Uterus (tissue), 4 donors: ENCODE data around the gene PC. TPM values are rescaled to one million over a fixed set of nuclear protein-coding genes. Genes with fewer than 3 reads are reported as not detected.

ENCODE experiments used
- DNase-seq, 2 donors: peaks; one replicate each; pipeline ENCODE4 v3.0.0-alpha.2; 2019 to 2020
- H3K27ac ChIP-seq, 2 donors: fragments of 200-600 bp; sonication (generic); 1 replicate in 1 of 2; 2 replicates in 1 of 2; pipeline ENCODE4 v1.5.1; 2016 to 2018
- H3K27me3 ChIP-seq, 2 donors: fragments of 200-600 bp; sonication (generic); one replicate each; pipeline ENCODE4 v1.5.1; 2018 to 2019; ENCODE audit warnings: control low read depth in 1 of 2
- H3K36me3 ChIP-seq, 2 donors: fragments of 200-600 bp; sonication (generic); one replicate each; pipeline ENCODE4 v1.5.1; 2019; ENCODE audit warnings: control low read depth in 1 of 2
- H3K4me1 ChIP-seq, 2 donors: fragments of 200-600 bp; sonication (generic); one replicate each; pipeline ENCODE4 v1.5.1; 2018 to 2019; ENCODE audit warnings: control low read depth in 1 of 2
- H3K4me3 ChIP-seq, 2 donors: fragments of 200-600 bp; sonication (generic); 1 replicate in 1 of 2; 2 replicates in 1 of 2; pipeline ENCODE4 v1.5.1; 2018 to 2019; ENCODE audit warnings: mild to moderate bottlenecking in 1 of 2
- H3K9me3 ChIP-seq, 2 donors: fragments of 200-600 bp; sonication (generic); one replicate each; pipeline ENCODE4 v1.5.1; 2019; ENCODE audit warnings: control low read depth in 1 of 2
- CTCF ChIP-seq, 4 experiments: fragments of 200-600 bp in 2 of 4; fragments of 450-650 bp in 2 of 4; sonication (generic) in 2 of 4; IDR thresholded peaks; one replicate each; pipeline ENCODE4 v1.5.1; 2016 to 2019; ENCODE audit warnings: antibody characterized with exemption in 4 of 4, mild to moderate bottlenecking in 2 of 4, moderate library complexity in 1 of 4
- POLR2A ChIP-seq, 2 donors: fragments of 450-650 bp; IDR thresholded peaks; one replicate each; pipeline ENCODE4 v1.6.1; 2016; ENCODE audit warnings: antibody characterized with exemption in 2 of 2, mild to moderate bottlenecking in 1 of 2, moderate library complexity in 1 of 2
- intact Hi-C: fragments of 100-400 bp; cut with DNase I; formaldehyde crosslinking; loops from one replicate; pipeline ENCODE4 v1.15.1; 2023; ENCODE audit warnings: low total_unique reads
- total RNA-seq, 4 donors: library from RNA; depleted of rRNA in 3 of 4; stranded (reverse); fragments of >200 nt in 3 of 4; gene quantifications; one replicate each; pipeline versions ENCODE4 v1.1.0 to v1.2.4, GENCODE V29; 2014 to 2023
- donor health status: DM: yes; HTN: yes; CAD: no.

The PC gene
- total RNA-seq, 4 donors from 2014 or later, result 7.1 to 13.8 (median 8.1) TPM

DNA sequence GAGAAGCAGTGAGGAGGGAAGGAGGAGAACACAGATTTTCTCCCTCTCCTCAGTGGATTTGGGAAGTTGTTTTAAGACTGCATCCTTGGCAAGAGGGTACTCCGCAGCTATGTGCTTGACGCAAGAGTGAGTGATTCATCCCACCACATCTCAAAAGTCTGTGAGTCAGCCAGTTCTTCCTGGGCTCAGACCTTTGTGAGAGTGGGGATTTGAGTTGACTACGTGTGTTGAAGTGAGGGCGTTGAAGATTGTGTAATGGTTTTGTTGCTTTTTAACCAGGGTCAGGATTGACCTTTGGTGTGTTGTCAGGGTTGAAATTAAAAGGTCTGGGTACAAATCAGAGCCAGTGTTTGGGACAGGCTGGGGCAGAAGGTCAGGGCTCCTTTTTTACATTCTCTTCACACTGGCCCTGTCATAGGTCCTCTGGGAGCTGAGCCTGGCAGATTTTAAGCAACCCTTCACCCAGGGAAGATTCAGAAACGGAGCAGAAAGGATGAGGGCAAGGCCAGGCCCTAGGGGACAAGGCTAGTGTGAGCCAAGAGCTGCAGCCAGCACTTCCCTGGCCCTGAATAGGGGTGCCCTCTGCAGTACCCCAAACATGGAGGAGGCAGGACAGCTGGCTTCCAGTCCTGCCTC lies 12.7 kb upstream of the PC start:
- Histone ChIP-seq H3K27ac (peak overlapping the region; percentile 70), H3K4me1 (no peaks in the 10 kb centered on the region), H3K27me3 (no peaks in the 10 kb centered on the region), H3K4me3 (no peak overlapping the region), H3K9me3 (no peaks in the 10 kb centered on the region), H3K36me3 (no peaks in the 10 kb centered on the region)
- TF ChIP-seq POLR2A (IDR thresholded peaks at IDR 0.05), result no peak
- TF ChIP-seq CTCF (IDR thresholded peaks at IDR 0.05), result no peak
- DNase-seq, result peak; percentile 25 to 65
- intact Hi-C loops, result no loop called here

GRCh38 chr11:66970371-66970806 lies 12.2 kb upstream of the PC start:
- Histone ChIP-seq H3K4me3 (no peak overlapping the region), H3K27ac (peak overlapping the region; percentile 68 to 70), H3K27me3 (no peaks in the 10 kb centered on the region), H3K9me3 (no peaks in the 10 kb centered on the region), H3K4me1 (no peaks in the 10 kb centered on the region), H3K36me3 (no peaks in the 10 kb centered on the region)
- TF ChIP-seq CTCF (IDR thresholded peaks at IDR 0.05) (no peak), POLR2A (IDR thresholded peaks at IDR 0.05) (no peak)
- DNase-seq, result no peak
- intact Hi-C loops, result no loop called here

DNA sequence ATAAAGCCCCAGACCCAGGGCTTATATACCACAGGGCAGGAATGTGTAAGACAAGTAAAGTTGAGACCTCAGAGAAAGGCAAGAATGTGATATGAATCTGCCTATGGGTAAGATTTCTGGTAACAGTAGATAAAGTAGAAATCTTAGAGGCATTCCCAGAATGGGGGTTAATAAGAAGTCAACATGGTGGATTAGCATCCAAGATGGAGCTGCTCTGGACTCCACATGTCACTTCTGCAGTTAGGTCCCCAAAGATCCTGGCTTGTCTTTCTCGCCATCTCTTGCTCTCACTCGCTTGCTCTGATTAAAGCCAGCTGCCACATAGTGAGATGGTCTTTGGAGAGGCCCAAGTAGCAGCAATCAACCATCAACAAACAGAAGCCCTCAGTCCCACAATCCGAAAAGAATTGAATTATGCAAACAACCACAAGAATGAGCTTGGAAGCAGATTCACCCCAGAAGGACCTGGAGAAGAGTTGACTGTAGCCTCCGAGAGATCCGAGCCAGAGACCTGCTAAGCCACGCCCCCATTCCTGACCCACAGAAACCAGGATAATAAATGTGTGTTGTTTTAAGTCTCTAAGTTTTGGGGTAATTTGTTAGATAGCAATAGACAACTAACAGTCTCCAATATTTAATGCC lies 11.5 kb upstream of the PC start:
- DNase-seq, result no peak
- intact Hi-C loops, result no loop called here
- no peak overlapping the region for H3K27ac ChIP-seq

DNA sequence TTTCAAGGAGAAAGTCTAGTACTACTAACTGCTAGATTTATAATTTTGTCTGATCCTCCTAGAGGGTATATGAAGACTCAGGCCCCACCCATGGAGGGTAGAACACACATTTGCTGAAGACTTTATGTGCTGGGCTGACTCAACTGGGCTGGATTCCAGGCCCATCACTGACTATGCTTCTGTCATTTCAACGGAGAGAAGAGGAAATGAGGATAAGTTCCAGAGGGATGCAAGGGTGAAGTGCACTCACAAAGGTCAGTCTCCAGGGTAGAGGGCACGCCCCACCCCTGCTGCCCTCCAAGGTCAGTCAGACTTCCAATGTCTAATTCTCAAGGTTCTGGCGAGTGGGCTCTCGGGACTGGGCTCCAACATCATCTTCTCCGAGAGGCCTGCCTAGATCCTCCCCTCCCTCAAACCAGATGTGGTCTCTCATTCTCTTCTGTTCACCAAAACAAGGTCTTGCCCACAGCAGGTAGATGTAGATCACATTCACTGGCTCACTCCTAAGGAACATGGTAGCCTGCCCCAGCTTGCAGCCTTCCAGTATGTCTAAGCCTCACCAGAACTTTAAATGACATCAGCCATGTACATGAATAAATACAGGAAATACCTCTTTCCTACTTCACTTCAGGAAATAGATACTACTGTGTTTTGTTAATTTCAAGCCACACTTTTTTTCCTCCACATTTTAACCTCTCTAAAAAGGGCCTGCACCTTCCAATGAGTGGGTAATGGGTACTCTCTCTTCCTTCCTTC lies 9.7 kb upstream of the PC start:
- Histone ChIP-seq H3K27me3 (no peaks in the 10 kb centered on the region), H3K9me3 (no peaks in the 10 kb centered on the region), H3K27ac (no peak overlapping the region), H3K4me1 (no peaks in the 10 kb centered on the region), H3K36me3 (no peaks in the 10 kb centered on the region), H3K4me3 (no peak overlapping the region)
- intact Hi-C loops, result no loop called here
- DNase-seq, result peak in 1 of 2 donors; percentile 38
- TF ChIP-seq POLR2A (IDR thresholded peaks at IDR 0.05) (no peak), CTCF (IDR thresholded peaks at IDR 0.05) (no peak)

More for the DNA sequence above, 11.5 kb upstream of the PC start:
- Histone ChIP-seq H3K36me3 (no peaks in the 10 kb centered on the region), H3K27me3 (no peaks in the 10 kb centered on the region), H3K4me1 (no peaks in the 10 kb centered on the region), H3K4me3 (no peak overlapping the region), H3K9me3 (no peaks in the 10 kb centered on the region)
- TF ChIP-seq CTCF (IDR thresholded peaks at IDR 0.05) (no peak), POLR2A (IDR thresholded peaks at IDR 0.05) (no peak)

DNA sequence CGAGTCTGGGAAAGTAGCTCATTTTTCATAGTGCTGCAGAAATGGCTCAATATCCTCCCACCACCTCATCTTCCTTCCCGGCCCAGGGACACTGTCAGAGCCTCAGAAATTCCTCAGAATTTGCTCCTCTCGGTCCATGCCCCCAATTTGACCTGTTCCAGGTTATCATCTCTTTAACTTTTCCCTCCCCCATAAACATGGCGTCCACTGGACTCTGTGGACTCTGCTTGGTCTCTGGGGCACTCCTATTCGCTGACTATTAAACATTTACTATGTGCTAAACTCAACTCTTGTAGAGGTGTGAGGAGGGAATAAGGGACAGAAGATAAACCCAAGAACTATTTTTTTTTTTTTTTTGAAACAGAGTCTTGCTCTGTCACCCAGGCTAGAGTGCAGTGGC lies 8.2 kb upstream of the PC start:
- intact Hi-C loops, result no loop called here
- Histone ChIP-seq H3K4me3 (no peak overlapping the region), H3K9me3 (no peaks in the 10 kb centered on the region), H3K4me1 (no peaks in the 10 kb centered on the region), H3K27ac (no peak overlapping the region), H3K27me3 (no peaks in the 10 kb centered on the region), H3K36me3 (no peaks in the 10 kb centered on the region)
- TF ChIP-seq CTCF (IDR thresholded peaks at IDR 0.05), result no peak
- TF ChIP-seq POLR2A (IDR thresholded peaks at IDR 0.05), result no peak
- no peak for DNase-seq
